Skeletal muscle cell (primary cell): ENCODE measurements around the gene CKB.
"Not testable (repeated sequence)": the region's sequence is repeated elsewhere in the genome, so short reads cannot be mapped to it uniquely, and the experiment has no call there.

Experiments
- DNase-seq: peaks from one replicate; pipeline ENCODE4 v3.0.0-alpha.2; 2010; ENCODE audit warnings: low read depth
- H3K4me3 ChIP-seq: 2 replicates; pipeline ENCODE4 v1.5.1; 2011; ENCODE audit warnings: low read depth, mild to moderate bottlenecking, control low read depth, low read length, moderate library complexity

The CKB gene

GRCh38 chr14:103528587-103529382 is 6.2 kb upstream of the CKB start, which contains the start of gene TRMT61A:
TSS of gene TRMT61A (plus strand) at chr14:103529196. CDS start at chr14:103529979, 783 bp downstream.
- H3K4me3 ChIP-seq = peak within 1 kb of the TSS; percentile 71
- DNase-seq = peak; percentile 66

GRCh38 chr14:103528146-103528586 is 5.5 kb upstream of the CKB start:
- peak overlapping the region; percentile 71 for H3K4me3 ChIP-seq
- no peak for DNase-seq

DNA sequence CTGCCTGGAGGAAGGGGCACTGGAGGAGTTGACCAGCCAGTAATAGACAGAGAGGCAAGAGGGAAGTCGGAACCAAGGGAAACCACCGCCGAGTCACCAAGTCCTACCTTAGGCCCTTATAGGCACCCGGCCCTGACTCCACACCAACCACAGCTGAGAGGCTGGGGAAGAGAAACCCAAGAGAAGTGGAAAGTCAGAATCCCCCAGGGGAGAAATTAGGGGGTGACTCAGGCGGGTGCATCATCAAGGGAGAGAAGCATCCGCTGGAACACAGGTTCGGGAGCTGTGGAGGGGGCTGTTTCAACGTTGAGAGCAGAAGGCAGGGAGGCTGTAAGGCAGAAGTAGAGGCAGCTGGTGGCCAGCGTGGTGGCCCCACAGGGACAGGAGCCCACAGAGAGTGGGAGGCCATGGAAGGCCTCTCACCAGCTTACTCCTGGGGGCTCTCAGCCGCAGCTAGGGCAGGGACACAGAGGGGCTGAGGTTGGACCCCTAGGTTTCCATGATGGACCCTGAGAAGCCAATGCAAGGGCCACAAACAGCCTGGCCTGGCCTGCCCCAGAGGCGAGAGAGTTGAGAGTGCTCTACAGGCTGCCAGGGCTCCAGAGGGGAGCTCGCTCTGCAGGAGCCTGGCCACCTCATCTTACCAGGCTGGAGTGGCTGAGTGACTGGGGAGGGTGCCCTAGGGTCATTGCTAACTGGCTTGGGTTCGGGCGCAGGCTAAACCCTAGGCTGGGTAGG is 4.9 kb upstream of the CKB start:
- no peak for DNase-seq
- H3K4me3 ChIP-seq = peak overlapping the region; percentile 71

GRCh38 chr14:103526914-103527248 is 4.3 kb upstream of the CKB start:
- H3K4me3 ChIP-seq = no peak overlapping the region
- no peak for DNase-seq

GRCh38 chr14:103526247-103526913 is 3.8 kb upstream of the CKB start:
- no peak overlapping the region for H3K4me3 ChIP-seq
- DNase-seq = no peak

DNA sequence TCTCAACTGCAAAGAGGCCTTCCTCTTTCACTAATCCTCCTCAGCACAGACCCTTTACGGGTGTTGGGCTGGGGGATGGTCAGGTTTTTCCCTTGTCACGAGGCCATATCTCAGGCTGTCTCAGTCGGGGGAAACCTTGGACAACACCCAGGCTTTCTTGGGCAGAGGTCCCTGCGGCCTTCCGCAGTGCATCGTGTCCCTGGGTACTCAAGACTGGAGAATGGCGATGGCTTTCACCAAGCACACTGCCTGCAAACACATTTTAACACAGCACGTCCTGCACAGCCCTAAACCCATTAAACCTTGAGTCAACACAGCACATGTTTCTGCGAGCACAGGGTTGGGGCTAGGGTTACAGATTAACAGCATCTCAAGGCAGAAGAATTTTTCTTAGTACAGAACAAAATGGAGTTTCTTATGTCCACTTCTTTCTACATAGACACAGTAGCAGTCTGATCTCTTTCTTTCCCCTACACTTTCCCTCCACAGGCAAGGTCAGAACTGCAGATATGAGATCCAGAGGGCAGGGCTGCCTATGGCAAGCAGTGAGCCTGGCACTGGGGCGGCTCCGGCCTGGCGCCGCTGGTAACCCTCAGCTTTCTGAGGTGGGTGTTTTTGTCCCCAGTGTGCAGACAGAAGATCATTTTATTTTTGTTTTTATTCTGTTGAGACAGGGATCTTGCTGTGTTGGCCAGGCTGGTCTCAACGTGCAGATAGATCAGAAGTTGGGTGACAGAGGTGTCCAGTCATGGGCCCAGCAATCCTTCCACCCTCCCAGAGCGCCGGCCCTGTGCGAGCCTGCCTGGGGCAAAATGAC is 3.0 kb upstream of the CKB start:
- not testable (repeated sequence) for DNase-seq, H3K4me3 ChIP-seq

- H3K4me3 ChIP-seq = no peak overlapping the region
- DNase-seq = no peak
Observed at GRCh38 chr14:103524002-103524935, 1.6 kb upstream of the CKB start.

DNA sequence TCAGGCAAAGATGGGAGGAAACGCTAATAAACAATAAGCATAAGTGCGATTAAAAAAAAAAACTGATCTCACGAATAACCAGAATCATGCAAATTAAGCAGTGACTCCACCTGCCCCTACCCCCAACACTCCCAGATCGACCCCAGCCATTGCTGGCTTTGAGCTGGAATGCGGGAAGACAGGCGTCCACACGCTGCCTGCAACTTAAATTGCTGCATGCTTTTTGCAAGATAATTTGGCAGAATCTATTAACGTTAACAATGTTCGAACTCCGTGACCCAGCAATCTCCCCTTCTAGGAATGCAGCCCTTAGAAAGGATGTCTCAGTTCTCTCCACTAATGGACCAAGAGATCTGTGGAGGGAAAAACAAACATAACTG is 935 bp upstream of the CKB start:
- no peak for DNase-seq
- H3K4me3 ChIP-seq = no peak overlapping the region

DNA sequence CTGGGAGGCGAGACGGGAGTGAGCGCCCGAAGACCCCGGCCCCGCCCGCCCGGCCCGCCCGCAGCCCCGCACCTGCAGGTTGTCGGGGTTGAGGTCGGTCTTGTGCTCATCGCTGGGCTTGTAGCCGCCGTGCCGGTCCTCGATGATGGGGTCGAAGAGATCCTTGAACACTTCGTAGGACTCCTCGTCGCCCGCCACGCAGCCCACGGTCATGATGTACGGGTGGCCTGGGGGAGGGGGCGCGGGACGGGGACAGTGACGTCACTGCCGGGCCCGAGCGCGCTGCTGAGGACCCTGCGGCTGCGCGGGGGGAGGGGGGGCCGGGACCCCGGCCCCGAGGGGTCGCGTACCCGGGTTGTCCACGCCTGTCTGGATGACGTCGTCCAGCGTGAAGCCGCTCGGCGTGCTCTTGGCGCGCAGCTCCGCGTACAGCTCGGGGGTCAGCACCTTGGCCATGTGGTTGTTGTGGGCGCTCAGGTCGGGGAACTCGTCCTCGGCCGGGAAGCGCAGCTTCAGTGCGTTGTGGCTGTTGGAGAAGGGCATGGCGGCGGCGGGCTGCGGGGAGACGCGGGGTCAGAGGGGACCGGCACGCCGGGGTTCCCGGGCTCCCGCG is 573 bp downstream of the CKB start:
- peak overlapping the region; percentile 51 for H3K4me3 ChIP-seq
- DNase-seq = no peak

DNA sequence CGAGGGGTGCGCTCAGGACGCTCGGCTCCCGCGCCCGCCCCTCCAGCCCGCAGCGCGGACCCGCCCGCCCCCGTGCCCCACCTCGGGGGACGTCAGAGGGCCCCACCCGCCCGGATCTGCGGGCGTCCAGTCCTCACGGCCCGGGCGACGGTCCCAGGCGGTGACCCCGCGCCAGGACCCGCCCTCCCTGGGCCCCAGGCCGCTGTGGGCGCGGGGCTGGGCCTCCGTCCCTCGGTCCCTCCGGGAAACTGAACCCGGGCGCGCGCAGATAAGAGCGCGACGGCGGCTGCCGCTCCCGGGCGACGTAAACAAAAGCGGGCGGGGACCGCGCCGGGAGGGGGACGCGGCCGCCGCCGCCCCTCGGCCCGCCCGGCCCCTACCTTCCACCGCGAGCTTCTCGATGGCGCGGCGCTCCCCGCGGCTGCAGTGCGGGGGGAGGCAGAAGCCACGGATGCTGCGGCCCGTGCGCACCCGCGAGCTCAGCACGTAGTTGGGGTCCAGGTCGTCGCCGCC is 1.1 kb downstream of the CKB start:
- no peak for DNase-seq
- H3K4me3 ChIP-seq = peak overlapping the region; percentile 51

GRCh38 chr14:103520657-103521437 is 1.8 kb downstream of the CKB start:
- no peak for DNase-seq
- peak overlapping the region; percentile 51 for H3K4me3 ChIP-seq

DNA sequence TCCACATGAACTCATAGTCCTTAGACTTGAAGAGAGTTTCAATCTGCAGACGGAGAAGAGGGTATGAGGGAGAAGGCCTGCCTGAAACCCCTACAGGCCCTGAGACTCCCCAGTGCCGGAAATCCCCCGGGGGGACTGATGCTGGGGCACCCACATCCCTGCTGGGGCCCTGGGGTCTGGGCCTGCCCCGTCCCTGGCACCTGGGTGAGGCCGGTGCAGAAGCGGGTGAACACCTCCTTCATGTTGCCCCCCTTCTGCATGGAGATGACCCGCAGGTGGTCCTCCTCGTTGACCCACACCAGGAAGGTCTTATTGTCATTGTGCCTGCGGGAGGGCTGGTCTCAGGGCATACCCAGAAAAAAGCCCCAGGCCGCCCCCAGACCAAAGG is 2.4 kb downstream of the CKB start:
- H3K4me3 ChIP-seq = peak overlapping the region; percentile 51
- DNase-seq = no peak

DNA sequence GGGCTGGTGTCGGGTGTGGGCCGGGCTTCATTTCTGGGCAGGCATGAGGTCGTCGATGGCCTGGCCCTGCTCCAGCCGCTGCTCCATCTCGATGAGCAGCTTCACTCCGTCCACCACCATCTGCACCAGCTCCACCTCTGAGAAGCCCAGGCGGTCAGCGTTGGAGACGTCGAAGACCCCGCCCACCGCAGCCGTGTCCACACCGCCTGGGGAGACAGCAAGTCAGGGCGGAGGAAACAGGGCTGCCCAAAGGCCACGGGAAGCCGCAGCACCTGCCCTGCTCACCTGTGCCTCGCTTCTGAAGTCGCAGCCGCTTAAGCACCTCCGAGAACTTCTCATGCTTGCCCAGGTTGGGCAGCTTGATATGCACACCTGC is 2.8 kb downstream of the CKB start:
- no peak overlapping the region for H3K4me3 ChIP-seq
- no peak for DNase-seq

- H3K4me3 ChIP-seq = no peak overlapping the region
- DNase-seq = no peak
Observed at GRCh38 chr14:103519043-103519836, 3.4 kb downstream of the CKB start.

- DNase-seq = no peak
- no peak overlapping the region for H3K4me3 ChIP-seq
Observed at GRCh38 chr14:103518422-103519042, 4.1 kb downstream of the CKB start.
